Measurements from ENCODE around the gene FBXW11.

GRCh38 chr5:171832775-171833174, 173.7 kb downstream of the FBXW11 start:
- no peak for TF ChIP-seq CTCF (IDR thresholded peaks at IDR 0.05)
- TF ChIP-seq NFE2L2 (conservative IDR thresholded peaks at IDR 0.05; ENCODE audit: low read length) = no peak
- no peak for TF ChIP-seq REST (IDR thresholded peaks at IDR 0.05)
- TF ChIP-seq RCOR1 (IDR thresholded peaks at IDR 0.05; ENCODE audit: low read depth, low read length) = no peak
- TF ChIP-seq FOSL2 (IDR thresholded peaks at IDR 0.05) = no peak
- no peak for TF ChIP-seq FOSL2 (CRISPR knock-in tag; IDR thresholded peaks at IDR 0.05)
